ENCODE measurements around the gene ATG10. TPM values are rescaled to one million over a fixed set of nuclear protein-coding genes. Genes with fewer than 3 reads are reported as not detected.
A peak's percentile ranks its signal among the peaks of the same experiment; 100 is the strongest.

Gene ATG10
- total RNA-seq, 1 experiment from 2014 or later = 12.2 TPM

GRCh38 chr5:82057051-82057450 lies 85.2 kb downstream of the ATG10 start:
- Mint-ChIP-seq H3K9me3 (no peaks in the 10 kb centered on the region), H3K27me3 (ENCODE audit: low read depth) (no peaks in the 10 kb centered on the region), H3K4me1 (peaks cover 15% of the 10 kb centered on the region), H3K27ac (no peak overlapping the region), H3K4me3 (no peak overlapping the region), H3K36me3 (no peaks in the 10 kb centered on the region)
- ATAC-seq (no peak), DNase-seq (ENCODE audit: low spot score) (no peak)
- ChIA-PET POLR2A (no interaction called here), CTCF (no interaction called here)
- TF ChIP-seq NFYB (CRISPR knock-in tag; conservative IDR thresholded peaks at IDR 0.05; ENCODE audit: low read depth) = peak; percentile 16; the same call in 1 of the 2 replicates
- no peak for TF ChIP-seq ATF1 (CRISPR knock-in tag; IDR thresholded peaks at IDR 0.05)

- no peaks in the 10 kb centered on the region for H3K9me3 Mint-ChIP-seq
- ATAC-seq (no peak), DNase-seq (ENCODE audit: low spot score) (no peak)
- H3K4me1 Mint-ChIP-seq = peaks cover 10% of the 10 kb centered on the region
- CTCF ChIA-PET = no interaction called here
- no peak for TF ChIP-seq ZSCAN18 (CRISPR knock-in tag; IDR thresholded peaks at IDR 0.05)
- no peak for TF ChIP-seq NR1H2 (CRISPR knock-in tag; IDR thresholded peaks at IDR 0.05)
- no peak for TF ChIP-seq ZNF281 (CRISPR knock-in tag; IDR thresholded peaks at IDR 0.05)
- no peak for TF ChIP-seq ZNF219 (CRISPR knock-in tag; IDR thresholded peaks at IDR 0.05; ENCODE audit: borderline replicate concordance)
- TF ChIP-seq E2F5 (CRISPR knock-in tag; IDR thresholded peaks at IDR 0.05) = no peak
- no peak for TF ChIP-seq FOXP1 (CRISPR knock-in tag; IDR thresholded peaks at IDR 0.05; ENCODE audit: borderline replicate concordance)
- TF ChIP-seq ZNF416 (CRISPR knock-in tag; IDR thresholded peaks at IDR 0.05) = no peak
- no peak for TF ChIP-seq HMGXB4 (CRISPR knock-in tag; IDR thresholded peaks at IDR 0.05)
- TF ChIP-seq NFE2L1 (CRISPR knock-in tag; IDR thresholded peaks at IDR 0.05) = no peak
- TF ChIP-seq CREM (CRISPR knock-in tag; IDR thresholded peaks at IDR 0.05) = no peak
- TF ChIP-seq CBFB (CRISPR knock-in tag; IDR thresholded peaks at IDR 0.05; ENCODE audit: low read depth) = no peak
- TF ChIP-seq FOXP4 (CRISPR knock-in tag; IDR thresholded peaks at IDR 0.05) = no peak
- TF ChIP-seq ZNF121 (CRISPR knock-in tag; IDR thresholded peaks at IDR 0.05) = no peak
- TF ChIP-seq STAT6 (CRISPR knock-in tag; conservative IDR thresholded peaks at IDR 0.05; ENCODE audit: low read depth) = no peak
- no peak for TF ChIP-seq CREB1 (CRISPR knock-in tag; IDR thresholded peaks at IDR 0.05)
- no peaks in the 10 kb centered on the region for H3K27me3 Mint-ChIP-seq (ENCODE audit: low read depth)
- H3K27ac Mint-ChIP-seq = no peak overlapping the region
- POLR2A ChIA-PET = no interaction called here
- H3K4me3 Mint-ChIP-seq = no peak overlapping the region
- no peaks in the 10 kb centered on the region for H3K36me3 Mint-ChIP-seq
These were observed 86.9 kb downstream of the ATG10 start for GRCh38 chr5:82058710-82059109.

All from WTC11 (cell line).